ENCODE measurements around the gene MYH15. TPM values are rescaled to one million over a fixed set of nuclear protein-coding genes. Genes with fewer than 3 reads are reported as not detected.

MYH15 gene
- polyA plus RNA-seq, 3 donors, result not detected

GRCh38 chr3:108554913-108555571 lies 44.6 kb upstream of the MYH15 start:
- peak overlapping the region in 3 of 7 donors; percentile 14 to 39 (median 19) for H3K27ac Mint-ChIP-seq

GRCh38 chr3:108554229-108554628 lies 43.8 kb upstream of the MYH15 start:
- Mint-ChIP-seq H3K4me1 (no peaks in the 10 kb centered on the region), H3K27me3 (ENCODE audit: low read depth in 3 of 3) (no peaks in the 10 kb centered on the region), H3K9me3 (no peaks in the 10 kb centered on the region), H3K4me3 (no peak overlapping the region), H3K36me3 (peaks cover 37 to 69% of the 10 kb centered on the region in 2 donors), H3K27ac (peak overlapping the region in 2 of 7 donors; percentile 47 to 55)
- Histone ChIP-seq H3K4me2 (replicated peaks; ENCODE audit: extremely low read depth, low read length, poor library complexity, severe bottlenecking) (no peak overlapping the region), H4K20me1 (ENCODE audit: insufficient read depth, low read length) (no peaks in the 10 kb centered on the region), H3K4me3 (replicated peaks in 1 of 3; ENCODE audit: low read depth in 2 of 3, low read length in 3 of 3) (no peak overlapping the region), H3K4me1 (ENCODE audit: control insufficient read depth in 1 of 2, insufficient read depth in 2 of 2, low read length in 2 of 2) (no peaks in the 10 kb centered on the region), H3K9ac (ENCODE audit: insufficient read depth, low read length, poor library complexity, severe bottlenecking) (no peak overlapping the region), H3K36me3 (replicated peaks in 1 of 2; ENCODE audit: control insufficient read depth in 1 of 2, insufficient read depth in 2 of 2, low read length in 2 of 2) (peaks cover 45 to 74% of the 10 kb centered on the region in 2 donors), H2AFZ (ENCODE audit: insufficient read depth, low read depth, low read length, poor library complexity, severe bottlenecking) (no peak overlapping the region), H3K9me3 (replicated peaks in 1 of 2; ENCODE audit: control insufficient read depth in 1 of 2, insufficient read depth in 1 of 2, low read length in 2 of 2) (no peaks in the 10 kb centered on the region), H3K27me3 (ENCODE audit: control insufficient read depth in 2 of 2, insufficient read depth in 2 of 2, low read length in 2 of 2) (no peaks in the 10 kb centered on the region), H3K79me2 (ENCODE audit: insufficient read depth, low read length) (no peaks in the 10 kb centered on the region), H3K27ac (ENCODE audit: low read depth in 1 of 2, low read length in 2 of 2) (no peak overlapping the region)
- intact Hi-C loops (cut with micrococcal nuclease), result loop anchor here in 1 of 2 donors (5.0 kb wide), 1 partner anchor 62 kb away; no protein-coding TSS in a partner anchor
- no peak for TF ChIP-seq CTCF (IDR thresholded peaks at IDR 0.05)
- DNase-seq, result no peak

More at GRCh38 chr3:108554913-108555571, 44.6 kb upstream of the MYH15 start:
- peaks cover 38 to 69% of the 10 kb centered on the region in 2 donors for H3K36me3 Mint-ChIP-seq
- H3K27me3 Mint-ChIP-seq (ENCODE audit: low read depth in 3 of 3), result no peaks in the 10 kb centered on the region
- no peak for TF ChIP-seq CTCF (IDR thresholded peaks at IDR 0.05)
- H3K9me3 Mint-ChIP-seq, result no peaks in the 10 kb centered on the region
- H3K4me3 Mint-ChIP-seq, result no peak overlapping the region
- Histone ChIP-seq H3K27me3 (ENCODE audit: control insufficient read depth in 2 of 2, insufficient read depth in 2 of 2, low read length in 2 of 2) (no peaks in the 10 kb centered on the region), H3K9me3 (replicated peaks in 1 of 2; ENCODE audit: control insufficient read depth in 1 of 2, insufficient read depth in 1 of 2, low read length in 2 of 2) (no peaks in the 10 kb centered on the region), H3K27ac (ENCODE audit: low read depth in 1 of 2, low read length in 2 of 2) (no peak overlapping the region), H3K4me2 (replicated peaks; ENCODE audit: extremely low read depth, low read length, poor library complexity, severe bottlenecking) (no peak overlapping the region), H3K79me2 (ENCODE audit: insufficient read depth, low read length) (no peaks in the 10 kb centered on the region), H2AFZ (ENCODE audit: insufficient read depth, low read depth, low read length, poor library complexity, severe bottlenecking) (no peak overlapping the region), H3K36me3 (replicated peaks in 1 of 2; ENCODE audit: control insufficient read depth in 1 of 2, insufficient read depth in 2 of 2, low read length in 2 of 2) (peaks cover 47 to 82% of the 10 kb centered on the region in 2 donors), H3K4me3 (replicated peaks in 1 of 3; ENCODE audit: low read depth in 2 of 3, low read length in 3 of 3) (no peak overlapping the region), H3K9ac (ENCODE audit: insufficient read depth, low read length, poor library complexity, severe bottlenecking) (no peak overlapping the region), H4K20me1 (ENCODE audit: insufficient read depth, low read length) (no peaks in the 10 kb centered on the region), H3K4me1 (ENCODE audit: control insufficient read depth in 1 of 2, insufficient read depth in 2 of 2, low read length in 2 of 2) (no peaks in the 10 kb centered on the region)
- intact Hi-C loops (cut with micrococcal nuclease), result loop anchor here in 1 of 2 donors (5.0 kb wide), 1 partner anchor 63 kb away; no protein-coding TSS in a partner anchor
- DNase-seq, result no peak
- no CpG with 5 or more reads among the region's 3 CpGs for WGBS (ENCODE audit: insufficient coverage)
- H3K4me1 Mint-ChIP-seq, result no peaks in the 10 kb centered on the region

Measured in CD14-positive monocyte (primary cell).